Measurements from ENCODE around the gene RHOF. TPM values are rescaled to one million over a fixed set of nuclear protein-coding genes. Genes with fewer than 3 reads are reported as not detected.

The RHOF gene
- total and polyA plus RNA-seq, 2 of the 13 experiments (the other 11 are each of a cell fraction or from before 2014, with no cell fraction given) = 14.6 to 32.2 TPM

GRCh38 chr12:121805171-121806008 is 11.9 kb upstream of the RHOF start (continued):
- peak; percentile 98 for TF ChIP-seq ZNF142 (CRISPR knock-in tag; IDR thresholded peaks at IDR 0.05)
- no peak for TF ChIP-seq ZNF772 (CRISPR knock-in tag; IDR thresholded peaks at IDR 0.05)
- no peak for TF ChIP-seq RELA (CRISPR knock-in tag; IDR thresholded peaks at IDR 0.05)
- no peak for TF ChIP-seq KLF11 (CRISPR knock-in tag; IDR thresholded peaks at IDR 0.05)
- TF ChIP-seq, protein P1, sequence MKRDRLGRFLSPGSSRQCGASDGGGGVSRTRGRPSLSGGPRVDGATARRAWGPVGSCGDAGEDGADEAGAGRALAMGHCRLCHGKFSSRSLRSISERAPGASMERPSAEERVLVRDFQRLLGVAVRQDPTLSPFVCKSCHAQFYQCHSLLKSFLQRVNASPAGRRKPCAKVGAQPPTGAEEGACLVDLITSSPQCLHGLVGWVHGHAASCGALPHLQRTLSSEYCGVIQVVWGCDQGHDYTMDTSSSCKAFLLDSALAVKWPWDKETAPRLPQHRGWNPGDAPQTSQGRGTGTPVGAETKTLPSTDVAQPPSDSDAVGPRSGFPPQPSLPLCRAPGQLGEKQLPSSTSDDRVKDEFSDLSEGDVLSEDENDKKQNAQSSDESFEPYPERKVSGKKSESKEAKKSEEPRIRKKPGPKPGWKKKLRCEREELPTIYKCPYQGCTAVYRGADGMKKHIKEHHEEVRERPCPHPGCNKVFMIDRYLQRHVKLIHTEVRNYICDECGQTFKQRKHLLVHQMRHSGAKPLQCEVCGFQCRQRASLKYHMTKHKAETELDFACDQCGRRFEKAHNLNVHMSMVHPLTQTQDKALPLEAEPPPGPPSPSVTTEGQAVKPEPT (CRISPR knock-in tag; IDR thresholded peaks at IDR 0.05; ENCODE audit: low read depth) = 0 out of 2 replicates have a peak, but pooled peaks have one; percentile 31
- no peak for TF ChIP-seq ZBTB14 (CRISPR knock-in tag; IDR thresholded peaks at IDR 0.05)
- no peak for TF ChIP-seq JUNB (CRISPR knock-in tag; IDR thresholded peaks at IDR 0.05; ENCODE audit: borderline replicate concordance)
- no peak for TF ChIP-seq RFX1 (IDR thresholded peaks at IDR 0.05)
- TF ChIP-seq THAP8 (CRISPR knock-in tag; IDR thresholded peaks at IDR 0.05; ENCODE audit: borderline replicate concordance) = no peak
- TF ChIP-seq YY1 (IDR thresholded peaks at IDR 0.05; ENCODE audit: insufficient read depth, insufficient replicate concordance, low read depth, low read length) = no peak
- TF ChIP-seq PCBP2 (optimal IDR thresholded peaks at IDR 0.05; ENCODE audit: low read depth, low read length, poor library complexity, severe bottlenecking) = no peak
- 0 out of 2 replicates have a peak, but pooled peaks have one; percentile 31 for TF ChIP-seq SNAPC2 (CRISPR knock-in tag; IDR thresholded peaks at IDR 0.05)
- no peak for TF ChIP-seq HNF4A (CRISPR knock-in tag; IDR thresholded peaks at IDR 0.05)
- no peak for TF ChIP-seq REPIN1 (CRISPR knock-in tag; IDR thresholded peaks at IDR 0.05; ENCODE audit: borderline replicate concordance, low read depth)
- TF ChIP-seq, protein P2, sequence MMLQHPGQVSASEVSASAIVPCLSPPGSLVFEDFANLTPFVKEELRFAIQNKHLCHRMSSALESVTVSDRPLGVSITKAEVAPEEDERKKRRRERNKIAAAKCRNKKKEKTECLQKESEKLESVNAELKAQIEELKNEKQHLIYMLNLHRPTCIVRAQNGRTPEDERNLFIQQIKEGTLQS (CRISPR knock-in tag; IDR thresholded peaks at IDR 0.05) = no peak
- no peak for TF ChIP-seq NKX3-1 (CRISPR knock-in tag; IDR thresholded peaks at IDR 0.05)
- no peak for TF ChIP-seq ZBTB39 (CRISPR knock-in tag; IDR thresholded peaks at IDR 0.05)

Data from HepG2 (cell line).